Inferior parietal cortex (tissue), 1 donor: ENCODE measurements around the gene ADGRL1.
A peak's percentile ranks its signal among the peaks of the same experiment; 100 is the strongest.

Experiments
- DNase-seq: peaks from one replicate; pipeline ENCODE4 v3.0.0-alpha.2; 2016; ENCODE audit errors: extremely low spot score

The ADGRL1 gene

DNA sequence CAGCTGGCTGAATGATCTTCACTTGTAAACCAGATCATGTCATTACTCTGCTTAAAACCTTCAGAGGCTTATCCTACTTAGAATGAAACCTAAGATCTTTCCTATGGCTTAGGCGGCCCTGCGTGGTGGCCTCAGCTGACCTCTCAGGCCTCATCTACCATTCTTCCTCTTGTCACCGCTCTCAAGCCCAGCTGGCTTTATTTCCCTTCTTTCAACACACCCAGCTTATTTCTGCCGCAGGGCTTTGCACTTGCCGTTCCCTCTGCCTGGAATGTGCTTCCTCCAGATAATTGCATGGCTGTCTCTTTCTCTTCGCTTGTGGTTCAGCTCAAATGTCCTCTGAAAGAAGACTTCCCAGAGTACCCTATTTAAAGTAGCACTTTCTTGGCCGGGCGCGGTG lies 66.0 kb downstream of the ADGRL1 start:
- DNase-seq: no peak

DNA sequence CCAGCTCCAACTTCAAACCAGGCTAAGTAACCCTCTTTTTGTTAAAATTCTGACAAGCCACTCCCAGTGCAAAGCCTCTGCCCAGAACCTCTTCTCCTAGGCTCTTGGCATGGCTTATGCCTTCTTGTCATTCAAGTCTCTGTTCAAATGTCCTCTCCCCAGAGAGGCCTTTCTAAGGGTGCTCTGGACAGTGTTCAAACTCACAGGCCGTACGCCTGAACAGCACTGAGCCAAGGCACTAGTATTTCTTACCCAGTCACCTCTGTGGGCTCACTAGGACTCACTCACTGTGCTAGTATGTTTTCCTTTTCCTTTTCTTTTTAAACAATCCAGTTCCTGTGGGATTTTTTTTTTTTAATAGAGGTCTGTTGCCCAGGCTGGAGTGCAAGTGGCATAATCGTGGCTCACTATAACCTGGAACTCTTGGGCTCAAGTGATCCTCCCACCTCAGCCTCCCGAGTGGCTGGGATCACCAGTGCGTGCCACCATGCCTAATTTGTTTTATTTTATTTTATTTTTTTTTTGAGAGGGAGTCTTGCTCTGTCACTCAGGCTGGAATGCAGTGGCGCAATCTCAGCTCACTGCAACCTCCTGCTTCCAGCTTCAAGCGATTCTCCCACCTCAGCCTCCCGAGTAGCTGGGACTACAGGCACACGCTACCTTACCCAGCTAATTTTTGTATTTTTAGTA lies 67.2 kb downstream of the ADGRL1 start:
- peak; percentile 32 for DNase-seq

DNA sequence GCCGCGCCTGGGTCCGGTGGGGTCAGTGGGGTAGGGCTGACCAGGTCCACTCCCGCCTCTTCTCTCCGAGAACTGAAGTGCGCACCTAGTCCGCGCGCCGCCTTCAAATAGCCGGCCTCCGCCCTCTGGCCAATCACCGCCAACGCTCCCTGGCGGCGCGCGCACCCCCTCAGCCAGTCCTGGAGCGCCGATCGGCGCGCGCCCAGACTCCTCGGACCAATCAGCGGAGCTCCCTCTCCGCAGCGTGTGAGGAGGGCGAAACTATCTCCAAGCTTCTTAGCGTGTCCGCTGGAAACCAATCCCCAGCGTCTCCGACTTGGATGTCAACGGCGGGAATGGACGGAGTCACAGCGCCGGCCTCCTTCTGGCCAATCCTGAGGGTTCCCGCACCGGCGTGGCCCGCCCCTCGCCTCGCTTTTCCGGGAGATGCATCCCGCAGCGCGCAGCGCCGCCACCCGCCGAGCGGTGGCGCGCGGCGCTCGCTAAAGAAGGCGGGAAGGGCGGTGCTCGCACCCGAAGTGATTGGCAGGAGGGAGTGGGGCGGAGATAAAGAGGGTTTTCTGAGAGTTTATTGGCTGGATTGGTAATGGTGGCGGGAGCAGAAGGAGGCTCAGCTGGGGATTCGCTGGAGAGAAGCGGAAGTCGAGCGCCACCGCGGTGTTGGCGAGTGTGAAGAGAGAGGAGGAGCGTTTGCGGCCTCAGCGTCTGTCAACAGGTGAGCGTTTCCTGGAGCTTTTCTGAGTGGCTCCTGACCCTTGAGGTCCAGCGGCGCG lies 69.3 kb downstream of the ADGRL1 start, which contains the start of gene ASF1B:
Gene ASF1B (minus strand): TSS at position 81 of the 773 bp plus-strand sequence. CDS start 133 bp downstream, outside the sequence.
- peak; percentile 99 for DNase-seq

DNA sequence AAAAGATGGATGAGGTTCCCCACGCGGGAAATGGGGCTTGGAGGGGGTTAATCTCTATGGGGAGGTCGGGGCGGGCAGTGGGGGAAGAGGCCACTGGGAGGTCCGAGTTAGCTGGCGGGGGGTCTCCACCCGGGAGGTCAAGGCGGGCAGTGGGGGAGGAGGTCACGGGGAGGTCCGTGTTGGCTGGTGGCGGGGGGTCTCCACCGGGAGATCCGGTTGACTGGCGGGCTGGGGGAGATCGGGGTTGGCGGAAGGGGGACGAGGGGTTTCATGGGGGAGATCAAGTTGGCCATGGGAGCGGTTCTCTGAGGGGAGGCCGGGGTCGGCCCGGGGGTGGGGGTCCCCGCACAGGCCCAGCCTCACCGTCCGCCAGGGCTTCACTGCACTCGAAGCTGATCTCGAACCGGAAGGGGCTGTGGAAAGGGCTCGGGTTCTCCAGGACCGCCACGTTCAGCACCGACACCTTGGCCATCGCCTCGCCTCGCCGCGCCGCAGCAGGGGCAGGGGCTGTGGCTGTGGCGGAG lies 69.9 kb downstream of the ADGRL1 start:
- DNase-seq: no peak

DNA sequence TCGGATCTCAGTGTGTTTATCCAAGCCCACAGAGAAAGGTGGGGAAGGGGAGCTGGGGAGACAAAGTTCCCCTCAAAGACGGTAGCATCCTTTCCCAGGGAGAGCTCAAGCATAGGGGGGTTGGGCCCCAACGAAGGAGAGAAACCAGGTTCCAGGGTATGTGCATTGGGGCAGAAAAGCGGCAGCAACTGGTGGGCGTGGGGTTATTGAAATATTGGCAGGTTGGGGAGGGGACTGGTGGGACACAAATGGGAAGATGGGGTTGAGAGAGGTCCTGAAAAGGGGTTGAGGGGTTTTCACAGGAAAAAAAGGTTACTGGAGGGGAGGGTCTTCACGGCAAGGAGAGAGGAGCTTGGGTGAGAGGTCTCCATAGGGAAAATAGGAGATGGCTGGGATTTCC lies 70.6 kb downstream of the ADGRL1 start:
- DNase-seq: no peak

DNA sequence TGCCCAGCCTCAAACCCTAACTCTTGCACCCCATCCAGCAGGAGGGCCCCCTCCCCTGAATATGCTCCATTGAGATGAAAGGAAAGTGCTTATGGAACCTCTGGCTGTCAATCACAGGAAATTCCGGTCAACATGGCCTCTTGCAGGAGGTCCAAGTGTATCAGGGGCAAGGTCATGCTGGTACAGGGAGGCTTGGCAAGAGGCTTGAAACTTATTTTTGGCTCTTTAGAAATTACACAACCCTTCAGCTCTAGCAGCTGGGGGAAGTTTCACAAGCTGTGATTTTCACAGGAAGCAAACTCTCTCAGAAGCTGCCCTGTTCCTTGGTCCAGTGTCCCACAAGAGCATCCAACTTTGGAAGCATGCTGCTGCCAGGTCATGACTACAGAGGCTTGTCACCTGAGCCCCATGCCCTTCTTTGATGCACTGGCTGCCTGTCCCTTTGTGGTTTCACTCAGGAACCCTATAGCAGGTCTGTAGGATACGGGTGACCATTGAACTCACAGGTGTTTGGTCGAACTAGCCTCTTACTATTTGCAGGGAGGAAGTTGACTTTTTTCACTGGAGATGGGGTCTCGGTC lies 78.0 kb downstream of the ADGRL1 start:
- no peak for DNase-seq

DNA sequence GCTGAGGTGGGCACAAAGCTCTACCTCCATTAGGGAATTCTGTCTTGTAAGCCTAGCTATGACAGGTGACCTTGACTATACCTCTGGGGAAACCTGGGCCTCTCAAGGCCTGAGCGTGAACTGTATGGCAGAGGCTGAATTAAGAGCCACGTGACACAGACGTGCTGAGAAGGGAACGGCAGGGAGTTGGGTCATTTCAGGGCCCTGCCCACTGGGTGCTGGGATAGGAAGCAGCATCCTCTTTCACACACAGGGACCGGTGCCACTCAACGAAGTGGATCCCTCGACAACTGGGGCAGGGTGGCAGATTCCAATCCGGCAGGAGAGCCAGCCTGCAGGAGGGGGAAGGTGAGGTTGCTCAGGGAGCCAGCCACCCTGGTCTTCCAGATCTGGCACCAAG lies 78.8 kb downstream of the ADGRL1 start:
- no peak for DNase-seq

DNA sequence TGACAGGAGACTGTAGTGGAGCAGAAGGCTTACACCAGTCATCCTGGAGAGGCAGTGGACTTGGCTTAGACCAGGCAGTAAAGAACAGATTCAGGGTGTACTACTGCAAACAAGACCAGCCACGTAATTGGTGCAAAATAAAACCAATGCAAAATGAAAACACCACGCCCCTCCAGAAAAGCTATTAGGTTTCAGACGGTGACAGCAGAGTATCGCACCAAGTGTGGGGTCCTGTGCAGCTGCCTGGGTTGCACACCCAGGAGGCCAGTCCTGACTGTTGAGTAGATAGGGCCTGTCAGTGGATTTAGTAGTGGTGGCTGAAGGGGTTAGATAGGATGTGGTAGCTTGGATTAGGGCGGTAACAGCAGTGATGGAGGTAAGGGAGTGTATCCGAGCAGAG lies 83.0 kb downstream of the ADGRL1 start:
- DNase-seq: no peak

DNA sequence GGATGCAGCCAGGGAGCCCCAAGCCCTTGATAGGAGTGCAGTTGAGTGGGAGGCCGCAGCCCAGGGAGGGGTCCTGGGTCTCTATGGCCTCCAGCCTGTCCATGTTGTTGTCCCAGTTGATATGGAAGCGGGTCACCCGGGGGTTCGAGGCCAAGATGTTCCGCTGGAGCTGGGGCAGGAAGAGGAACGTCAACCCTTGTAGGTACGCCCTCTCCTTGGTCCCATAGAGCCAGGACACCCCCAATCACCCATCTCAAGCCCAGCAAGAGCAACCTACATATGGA lies 85.5 kb downstream of the ADGRL1 start:
- DNase-seq: no peak

DNA sequence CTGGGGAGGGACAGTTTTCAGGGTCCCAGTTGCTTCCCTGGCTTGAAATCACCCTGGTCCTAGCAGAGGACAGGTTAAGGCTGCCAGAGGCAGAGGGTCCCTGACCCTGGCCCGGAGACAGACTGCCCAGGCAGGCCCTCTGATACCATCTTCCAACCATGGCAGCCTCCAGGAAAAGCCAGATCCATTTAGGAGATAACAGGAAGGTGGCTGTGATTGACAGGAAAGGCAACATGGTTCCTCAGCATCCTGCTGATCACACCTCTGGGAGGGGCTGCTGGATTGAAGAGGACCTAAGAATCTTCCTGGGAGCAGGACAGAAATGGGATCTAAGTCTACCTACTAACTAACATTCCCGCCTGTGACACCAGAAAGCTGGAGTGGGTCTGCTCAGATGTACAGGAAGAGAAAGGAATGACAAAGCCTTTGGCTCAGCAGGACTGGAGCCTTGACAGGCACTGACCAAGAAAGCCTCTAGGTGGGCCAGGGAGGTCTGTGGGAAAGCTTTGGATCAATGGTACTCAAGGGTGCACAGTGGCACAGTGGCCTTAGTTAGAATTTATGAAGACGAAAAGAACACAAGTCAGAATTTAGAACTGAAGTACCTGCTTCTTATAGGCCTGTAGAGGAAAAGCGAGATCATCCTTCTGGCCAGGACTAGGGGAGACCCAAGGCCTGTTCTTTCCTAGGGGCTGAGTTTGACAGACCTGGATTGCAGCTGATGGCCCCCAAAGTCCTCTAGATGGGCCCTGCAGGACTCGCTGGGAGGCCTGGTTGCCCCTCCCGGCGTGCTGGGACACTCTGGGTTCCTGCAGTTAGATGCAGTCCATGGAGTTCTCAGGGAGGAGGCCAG lies 86.1 kb downstream of the ADGRL1 start:
- DNase-seq: no peak

DNA sequence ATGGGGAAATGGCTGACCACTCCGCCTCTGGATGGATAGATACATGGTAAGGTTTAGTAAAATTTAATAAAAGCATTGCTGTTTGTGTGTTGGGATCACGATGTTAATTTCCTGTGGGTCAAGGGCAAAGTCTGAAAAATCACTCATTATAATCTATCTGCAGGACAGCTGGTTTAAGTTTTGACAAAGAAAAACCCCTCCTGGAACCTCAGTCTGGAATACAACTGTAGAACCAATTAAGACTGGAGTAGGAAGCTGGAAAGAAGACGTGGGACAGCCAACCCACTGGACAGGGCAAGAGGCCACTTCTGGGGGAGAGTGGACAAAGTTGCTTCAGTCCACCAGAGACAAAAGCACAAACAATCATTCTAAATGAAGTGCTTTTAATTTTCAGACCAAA lies 86.8 kb downstream of the ADGRL1 start:
- no peak for DNase-seq

DNA sequence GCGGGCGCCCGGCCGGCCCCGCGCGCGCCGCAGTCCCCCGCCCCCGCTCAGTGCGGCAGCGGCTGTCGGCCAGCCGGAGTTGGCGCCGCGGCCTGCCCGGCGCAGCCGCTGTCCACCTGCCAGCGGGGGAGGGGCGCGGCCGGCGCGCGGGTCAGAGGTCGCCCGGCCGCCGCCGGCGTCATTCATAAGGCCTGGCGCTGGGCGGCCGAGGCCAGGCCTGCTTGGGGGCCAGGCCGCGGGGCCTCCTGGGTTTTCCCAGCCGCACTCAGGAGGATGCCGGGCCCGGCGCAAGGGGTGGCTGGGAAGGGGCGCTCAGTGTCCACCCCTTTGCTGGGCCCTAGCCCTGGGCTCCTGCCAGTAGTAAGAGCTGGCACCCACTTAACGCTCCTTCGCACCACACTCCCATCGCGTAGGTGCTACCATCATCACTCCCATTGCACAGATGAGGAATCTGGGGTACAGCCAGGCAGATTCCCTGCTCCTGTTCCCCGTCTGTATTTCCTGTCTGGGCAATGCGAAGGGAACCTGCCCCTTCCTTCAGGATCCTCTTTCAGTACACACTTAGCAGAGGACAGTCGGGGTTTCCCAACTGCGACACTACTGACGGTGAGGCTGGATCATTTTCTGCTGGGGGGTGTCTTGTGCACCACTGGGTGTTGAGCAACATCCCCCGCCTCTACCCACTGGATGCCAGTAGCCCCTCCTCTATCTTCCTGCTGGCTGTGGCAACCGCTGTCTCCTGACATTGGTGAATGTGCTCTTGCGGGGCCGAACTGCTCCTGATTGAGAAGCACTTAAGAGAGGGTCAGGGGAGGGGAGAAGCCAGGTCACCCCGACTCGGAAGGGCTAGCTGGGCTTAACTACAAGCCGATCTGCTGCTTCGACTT lies 87.6 kb downstream of the ADGRL1 start:
- DNase-seq: peak; percentile 66

DNA sequence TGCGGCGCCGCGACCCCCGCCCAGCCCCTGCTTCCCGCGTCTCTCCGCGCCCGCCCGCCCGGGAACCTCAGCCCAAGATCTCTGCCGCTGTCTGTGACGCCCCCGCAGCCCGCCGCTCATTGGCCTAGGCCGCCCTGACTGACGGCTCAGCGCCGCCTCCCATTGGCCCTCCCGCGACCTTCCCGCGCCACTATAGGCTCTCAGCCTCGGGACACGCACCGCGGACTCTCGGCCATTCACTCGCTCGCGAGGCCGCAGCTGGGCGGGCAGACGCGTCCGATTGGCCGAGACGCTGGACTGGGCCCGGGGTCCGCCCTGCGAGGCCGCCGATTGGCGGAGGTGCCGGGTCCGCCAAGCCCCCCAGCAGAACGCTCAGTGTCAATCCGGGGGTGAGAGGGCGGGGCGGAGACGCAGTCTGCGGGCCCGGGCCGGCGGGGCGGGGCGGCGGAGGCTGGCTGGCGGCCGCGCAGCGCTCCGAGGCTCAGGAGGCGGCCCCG lies 88.3 kb downstream of the ADGRL1 start, which contains the start of gene PRKACA:
Gene PRKACA (minus strand): TSS at position 95 of the 497 bp plus-strand sequence. CDS start 215 bp downstream, outside the sequence.
- DNase-seq: peak; percentile 97

DNA sequence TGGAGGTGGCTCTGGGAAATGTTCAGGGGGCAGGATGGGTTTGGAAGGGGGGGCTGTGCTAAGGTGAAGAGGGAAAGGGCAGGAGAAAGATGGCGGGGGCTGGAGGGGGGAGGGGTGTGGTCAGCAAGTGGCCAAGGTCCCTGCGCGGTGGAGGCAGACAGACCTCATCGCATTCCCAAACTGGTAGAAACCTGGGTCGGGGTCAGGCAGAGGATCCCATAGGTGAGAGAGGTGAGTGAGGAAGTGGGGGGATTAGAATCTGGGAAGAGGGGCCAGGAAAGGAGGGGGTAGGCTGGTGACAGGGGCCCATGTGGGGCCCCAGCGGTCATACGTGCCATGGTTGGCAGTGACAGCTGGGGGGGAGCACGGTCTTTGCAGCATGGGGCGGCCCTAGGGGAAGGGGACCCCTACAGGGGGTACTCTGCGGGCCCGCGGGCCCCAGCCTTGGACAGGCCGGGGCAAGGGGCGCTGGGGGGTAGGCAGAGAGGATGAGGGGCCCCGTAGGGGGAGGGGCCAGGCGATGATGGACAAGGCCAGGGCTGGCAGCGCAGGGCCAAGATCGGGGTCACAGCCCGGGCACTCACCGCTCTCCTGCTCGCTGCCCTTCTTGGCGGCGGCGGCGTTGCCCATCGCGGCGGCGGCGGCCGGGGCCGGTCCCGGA lies 88.9 kb downstream of the ADGRL1 start:
- no peak for DNase-seq

DNA sequence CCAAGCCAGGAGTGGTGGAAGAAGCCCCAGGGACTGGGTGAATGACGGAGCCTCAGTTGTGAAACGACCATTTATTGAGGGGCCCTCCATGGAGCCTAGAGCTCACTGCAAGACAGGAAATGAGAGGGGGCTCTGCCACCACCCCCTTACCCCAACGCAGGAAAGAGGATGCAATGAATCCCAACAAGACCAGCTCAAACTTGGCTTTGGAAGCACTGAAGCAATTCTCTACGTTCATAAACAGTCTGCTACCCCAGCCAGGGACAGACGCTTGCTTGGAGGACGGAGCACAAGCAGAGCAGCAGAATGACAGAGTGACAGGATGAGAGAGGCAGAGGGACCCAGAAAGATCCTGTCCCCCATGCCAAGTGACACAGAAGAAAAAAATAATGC lies 89.4 kb downstream of the ADGRL1 start:
- no peak for DNase-seq

DNA sequence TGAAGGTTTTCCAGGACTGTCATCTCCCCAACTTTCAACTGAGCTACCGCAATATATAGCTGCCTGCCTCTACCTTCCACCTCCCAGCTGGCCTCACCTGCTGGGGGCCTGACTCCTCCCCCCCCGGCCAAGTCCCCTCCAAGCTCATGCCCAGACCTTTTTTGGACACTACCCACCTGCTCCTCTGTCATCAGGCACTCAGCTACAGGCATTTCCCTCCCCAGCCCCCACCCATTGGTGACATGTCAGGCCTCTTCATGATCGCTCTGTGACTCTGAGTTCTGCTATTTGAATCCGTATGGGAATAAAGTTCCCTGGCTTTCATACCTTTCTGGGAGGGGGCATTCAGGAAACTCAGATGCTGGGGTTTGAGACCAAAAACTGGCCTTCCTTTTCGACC lies 90.2 kb downstream of the ADGRL1 start:
- DNase-seq: no peak

DNA sequence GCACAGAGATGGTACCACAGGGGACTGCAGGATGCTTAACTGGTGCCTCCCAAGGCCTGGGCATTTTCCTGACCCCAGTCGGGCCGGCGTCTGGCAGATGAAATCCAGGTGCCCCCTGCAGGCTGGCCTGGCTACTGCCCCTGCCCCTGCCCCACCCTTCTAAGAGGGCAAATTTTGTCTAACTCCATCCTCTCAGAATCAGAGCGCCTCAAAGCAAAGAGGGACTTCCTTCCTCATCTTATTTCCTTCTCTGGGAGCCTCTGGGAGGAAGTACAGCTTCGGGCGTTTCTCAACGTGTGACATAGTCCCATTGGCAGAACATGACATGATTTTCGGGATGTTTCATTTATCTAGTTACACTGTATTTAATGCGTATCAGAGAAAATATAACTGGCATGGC lies 91.1 kb downstream of the ADGRL1 start:
- no peak for DNase-seq

DNA sequence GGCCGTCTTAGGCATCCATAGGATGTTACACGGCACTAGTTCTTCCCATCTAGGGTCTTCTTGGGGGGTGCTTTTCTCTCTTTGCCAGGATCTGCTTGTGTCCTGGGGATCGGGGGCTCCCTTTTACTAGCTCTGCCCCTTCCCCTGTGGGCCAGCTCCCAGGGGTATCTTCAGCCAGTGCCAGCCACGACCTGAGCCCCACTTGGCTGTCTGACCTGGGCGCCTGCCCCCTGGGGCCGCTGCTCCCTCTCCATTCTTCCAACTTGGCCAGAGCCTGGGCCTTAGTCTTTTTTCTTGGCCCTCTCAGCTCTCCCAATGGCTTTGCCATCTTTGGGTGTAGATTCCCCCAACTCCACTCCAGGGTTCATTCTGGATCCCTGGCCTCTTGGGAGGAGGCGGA lies 91.5 kb downstream of the ADGRL1 start:
- DNase-seq: no peak

DNA sequence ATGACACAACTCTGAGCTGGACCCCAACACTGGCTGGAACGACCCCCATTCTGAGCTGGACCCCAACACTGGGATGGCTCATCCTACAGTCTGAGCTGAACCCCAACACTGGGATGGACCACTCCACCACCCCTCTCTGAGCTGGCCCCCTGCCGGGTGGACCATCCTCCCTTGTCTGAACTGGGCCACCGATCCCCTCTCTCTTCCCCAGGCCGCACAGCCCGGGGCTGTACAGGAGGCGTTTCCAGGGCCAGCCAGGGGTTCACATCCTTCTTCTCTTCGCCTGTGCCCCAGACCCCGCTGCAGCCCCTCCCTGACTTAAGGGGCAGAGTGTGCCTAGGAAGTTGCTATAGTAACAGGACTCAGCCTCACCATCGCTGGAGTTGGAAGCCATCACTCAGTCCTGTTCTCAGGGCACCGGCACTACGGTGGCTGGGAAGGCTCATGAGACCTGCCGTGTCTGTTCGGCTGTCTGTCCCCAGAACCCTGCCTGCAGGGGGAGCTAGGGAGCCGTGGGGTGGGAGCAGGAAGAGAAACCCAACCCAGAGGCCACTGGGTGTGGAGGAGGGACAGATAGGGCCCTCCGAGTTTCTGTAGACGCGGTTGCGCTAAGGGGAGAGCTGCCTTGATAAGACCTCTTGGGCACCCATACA lies 92.1 kb downstream of the ADGRL1 start:
- DNase-seq: no peak
